NCI-H1105 (cell line): ENCODE data around the gene ENPP7.

ENCODE experiments used
- DNase-seq: peaks from one replicate; lab custom pipeline; 2025; lab: John Stamatoyannopoulos, UW

ENPP7 gene

GRCh38 chr17:79704691-79705090 is 26.1 kb upstream of the ENPP7 start:
- DNase-seq, result no peak

DNA sequence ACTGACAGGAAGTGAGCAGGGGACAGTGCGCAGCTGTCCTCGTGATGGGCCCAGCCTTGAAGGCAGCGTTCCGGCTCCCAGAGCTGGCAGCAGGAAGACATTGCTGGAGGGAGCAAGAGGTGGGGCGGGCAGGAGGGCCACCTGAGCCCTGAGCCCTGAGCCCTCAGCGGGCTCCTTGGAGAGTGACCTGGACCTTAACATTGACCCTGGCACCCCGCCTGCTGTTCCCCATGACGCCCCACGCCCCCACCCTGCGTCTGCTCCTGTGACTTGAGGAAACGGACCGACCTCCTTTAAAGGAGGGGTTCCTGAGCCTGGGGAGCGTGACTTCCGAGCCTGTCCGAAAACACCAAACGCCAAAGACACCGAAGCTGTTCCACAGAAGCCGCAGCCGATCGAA is 25.1 kb upstream of the ENPP7 start:
- no peak for DNase-seq

- DNase-seq, result no peak
Measured at GRCh38 chr17:79706931-79707850, 23.6 kb upstream of the ENPP7 start.

GRCh38 chr17:79707931-79708891 is 22.5 kb upstream of the ENPP7 start:
- peak; percentile 40 for DNase-seq

DNA sequence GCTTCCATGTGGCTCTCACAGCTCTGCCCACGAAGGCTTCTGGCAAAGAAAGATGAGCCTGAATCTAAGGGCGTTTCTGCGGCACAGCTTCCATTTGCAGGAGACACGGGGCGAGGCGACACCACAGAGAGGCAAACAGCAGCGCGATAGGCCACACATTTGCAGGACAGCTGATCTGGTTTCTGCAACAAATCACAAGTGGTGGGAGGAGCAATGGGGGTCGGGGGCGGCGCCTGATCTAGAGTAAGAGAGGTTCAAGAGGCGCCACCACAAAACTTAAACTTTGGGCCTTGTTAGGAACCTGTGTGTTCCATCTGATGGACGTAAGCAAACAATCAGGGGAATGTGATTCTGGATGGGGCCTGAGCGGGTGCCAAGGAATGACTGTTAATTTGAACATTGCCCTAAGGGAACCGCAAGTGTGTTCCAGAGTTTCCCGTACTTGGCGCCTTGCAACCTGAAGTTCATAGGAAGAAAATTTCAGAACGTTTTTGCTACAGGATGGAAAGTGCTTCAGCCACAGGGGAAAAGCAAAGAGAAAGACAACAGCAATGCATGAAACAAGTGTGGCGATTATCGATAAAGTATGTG is 18.9 kb upstream of the ENPP7 start:
- DNase-seq, result no peak

DNA sequence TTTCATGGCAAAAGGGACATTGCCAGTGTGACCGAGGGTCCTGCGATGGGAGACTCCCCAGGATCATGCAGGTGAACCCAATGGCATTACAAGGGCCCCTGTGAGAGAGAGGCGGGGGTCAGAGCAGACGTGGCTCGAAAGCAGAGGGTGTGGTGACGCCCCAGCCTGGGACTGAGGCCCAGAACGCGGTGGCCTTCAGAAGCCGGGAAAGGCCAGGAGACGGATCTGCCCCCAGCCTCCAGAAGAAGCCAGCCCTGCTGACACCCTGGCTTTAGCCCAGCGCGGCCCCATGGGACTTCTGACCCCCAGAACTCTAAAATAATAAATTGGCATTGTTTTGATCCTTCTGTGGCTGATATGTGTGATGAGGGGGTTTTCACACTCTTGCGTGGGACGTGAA is 17.4 kb upstream of the ENPP7 start:
- DNase-seq, result no peak

DNA sequence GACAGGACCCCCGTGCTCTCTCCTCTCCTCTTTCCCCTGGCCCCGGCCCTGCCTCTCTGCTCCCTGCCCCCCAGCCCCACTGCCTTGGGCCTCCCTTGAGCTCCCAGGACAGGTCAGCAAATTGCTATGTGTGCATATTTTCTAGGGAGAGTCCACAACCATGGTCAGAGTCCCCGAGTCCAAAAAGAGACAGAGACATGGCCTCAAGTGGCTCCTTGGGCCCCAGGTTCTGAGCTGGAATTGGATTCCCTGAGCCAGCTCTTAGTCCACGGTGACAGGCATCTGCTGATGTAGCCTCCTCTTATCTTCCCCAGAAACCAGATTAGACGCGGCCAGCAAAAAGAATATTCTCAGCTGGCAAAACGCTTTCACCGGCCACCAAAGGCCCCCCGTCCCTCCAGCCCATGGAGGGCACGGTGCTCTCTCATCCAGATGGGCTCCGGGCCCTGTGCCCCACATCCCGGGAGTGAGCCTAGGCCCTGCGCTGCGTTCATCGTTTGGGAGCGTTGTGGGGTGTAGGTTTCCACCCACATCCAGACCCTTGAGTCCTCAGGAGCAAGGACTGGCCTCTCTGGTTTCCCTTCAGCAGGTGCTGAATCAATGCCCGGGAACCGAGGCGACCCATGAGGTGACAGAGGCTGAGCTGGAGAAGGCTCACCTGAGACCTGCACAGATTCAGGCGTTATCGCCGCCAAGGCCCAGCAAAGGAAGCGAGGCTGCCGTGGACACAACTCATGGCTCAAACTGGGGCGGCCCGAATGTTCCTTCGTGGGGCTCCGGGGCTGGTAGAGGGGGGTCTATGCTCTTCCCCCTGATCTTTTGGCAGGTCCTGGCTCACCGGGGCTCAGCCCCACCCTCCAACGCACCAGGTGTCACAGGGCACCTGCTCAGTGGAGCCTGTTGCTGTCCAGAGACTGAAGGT is 16.3 kb upstream of the ENPP7 start:
- no peak for DNase-seq

GRCh38 chr17:79715098-79715942 is 15.4 kb upstream of the ENPP7 start:
- DNase-seq, result no peak

DNA sequence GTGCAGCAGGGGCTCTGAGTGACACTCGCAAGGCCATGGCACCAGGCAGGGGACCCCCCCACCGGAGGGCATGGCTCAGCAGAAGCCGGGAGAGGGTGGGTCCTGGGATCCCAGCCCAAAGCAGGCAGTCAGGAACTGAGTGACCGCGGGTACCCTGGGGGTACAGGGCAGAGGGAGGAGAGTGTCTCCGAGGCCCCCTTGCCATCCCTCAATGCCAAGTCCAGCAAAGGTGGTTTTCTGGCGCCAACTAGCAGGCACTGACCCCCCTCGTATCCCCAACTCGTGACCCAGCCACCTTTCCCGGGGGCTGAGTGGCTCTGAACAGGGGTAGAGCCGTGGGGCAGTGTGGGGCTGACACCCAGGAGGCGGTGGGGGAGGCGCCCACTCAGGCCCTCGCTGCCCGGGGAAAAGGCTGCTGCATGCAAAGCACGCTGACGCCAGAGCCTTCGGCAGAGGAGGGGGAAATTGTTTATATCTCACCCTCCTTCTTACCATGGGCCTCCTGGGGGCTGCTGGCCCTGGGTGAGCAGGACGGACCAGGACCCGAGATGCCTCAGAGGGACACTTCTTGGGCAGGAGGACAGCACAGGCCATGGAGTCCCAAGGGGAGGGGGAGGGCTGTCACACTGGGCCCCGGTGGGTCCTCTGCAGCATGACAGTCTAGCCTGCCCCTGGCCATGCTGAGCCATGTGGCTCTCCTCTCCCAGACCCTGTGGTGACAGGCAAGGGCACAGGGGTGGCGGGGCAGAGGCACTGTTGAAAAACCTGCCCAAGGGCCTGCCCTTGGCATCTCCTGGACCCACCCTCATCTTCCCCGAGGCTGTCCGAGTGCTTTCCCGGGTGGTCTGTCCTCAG is 14.6 kb upstream of the ENPP7 start:
- DNase-seq, result no peak

DNA sequence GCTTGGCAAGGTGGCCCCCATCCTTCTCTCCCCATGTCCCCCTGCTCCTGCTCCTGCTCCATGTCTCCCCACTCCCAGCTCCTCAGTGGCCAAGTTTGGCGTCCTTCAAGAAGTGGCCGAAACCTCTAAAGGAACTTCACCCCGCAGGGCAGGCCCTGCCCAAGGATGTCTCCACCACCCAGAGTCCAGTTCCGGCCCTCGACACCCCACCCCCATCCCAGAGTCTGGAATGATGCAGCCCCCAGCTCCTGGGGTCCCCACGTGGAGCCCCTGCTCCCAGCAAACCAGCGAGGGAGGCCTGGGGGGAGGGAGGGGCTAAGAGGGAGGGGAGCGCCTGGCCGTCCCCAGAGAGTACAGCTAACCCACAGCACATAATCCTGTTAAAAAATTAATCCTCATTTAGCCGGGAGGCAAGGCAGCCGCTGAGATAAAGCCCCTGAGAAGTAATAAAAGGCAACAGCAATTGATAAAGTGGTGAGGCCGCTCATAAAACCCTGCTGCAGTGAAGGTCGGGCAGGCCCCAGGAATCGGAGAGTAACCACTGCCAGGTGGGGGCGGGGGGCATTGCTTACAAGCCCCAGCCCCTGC is 9.9 kb upstream of the ENPP7 start:
- no peak for DNase-seq

- DNase-seq, result no peak
Measured at GRCh38 chr17:79721993-79722671, 8.6 kb upstream of the ENPP7 start.

DNA sequence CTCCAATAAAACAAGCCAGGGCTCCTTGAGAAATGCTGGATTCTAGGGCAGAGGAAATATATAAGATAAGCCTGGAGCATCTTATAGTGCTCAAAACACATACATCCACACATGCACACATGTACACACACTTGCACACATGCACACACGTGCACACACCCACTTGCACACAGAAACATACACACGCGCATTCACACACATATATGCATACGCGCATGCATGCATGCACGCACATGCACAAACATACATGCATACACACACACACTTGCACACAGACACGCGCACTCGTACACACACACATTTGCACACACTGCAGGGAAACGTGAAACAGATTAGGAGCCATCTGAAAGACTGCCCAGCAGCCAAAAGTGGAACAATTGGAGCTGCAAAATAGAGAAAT is 8.0 kb upstream of the ENPP7 start:
- DNase-seq, result no peak

GRCh38 chr17:79728169-79728907 is 2.4 kb upstream of the ENPP7 start:
- peak; percentile 77 for DNase-seq

- DNase-seq, result no peak
Measured at GRCh38 chr17:79728908-79729471, 1.8 kb upstream of the ENPP7 start.

DNA sequence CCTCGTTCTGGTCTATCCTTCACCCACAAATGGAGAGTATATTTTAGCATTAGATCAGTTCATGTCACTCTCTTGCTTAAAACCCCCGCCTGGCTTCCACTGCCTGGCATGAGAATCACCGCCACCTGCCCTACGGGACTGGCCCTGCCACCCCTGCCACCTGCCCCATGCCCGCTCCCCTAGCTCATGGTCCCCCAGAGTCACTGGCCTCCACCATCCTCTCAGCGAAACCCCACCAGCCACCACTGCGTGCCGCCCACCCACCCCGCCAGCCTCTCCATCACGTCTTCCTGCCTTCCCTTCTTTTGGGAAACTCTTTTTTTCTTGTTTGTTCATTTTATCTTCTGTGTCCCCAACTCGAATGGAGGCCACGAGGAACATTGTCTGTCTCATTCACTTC is 982 bp upstream of the ENPP7 start:
- no peak for DNase-seq

GRCh38 chr17:79730437-79730768 is 340 bp upstream of the ENPP7 start:
- DNase-seq, result no peak

GRCh38 chr17:79732254-79732653 is 1.5 kb downstream of the ENPP7 start:
- DNase-seq, result no peak
